B cell (primary cell): ENCODE data around the gene RALGAPA2. TPM values are rescaled to one million over a fixed set of nuclear protein-coding genes. Genes with fewer than 3 reads are reported as not detected.
A peak's percentile ranks its signal among the peaks of the same experiment; 100 is the strongest.

Experiments
- ATAC-seq: fragments of 200-7000 bp; cut with Tn5 transposase; one replicate; pipeline ENCODE4 v1.10.0; 2021; ENCODE audit warnings: low read depth, mild to moderate bottlenecking, moderate number of reproducible peaks, moderate library complexity
- CTCF ChIA-PET: fragments of 350-600 bp; sonication (Branson Sonifier 250); formaldehyde crosslinking; loops from one replicate; lab custom pipeline; 2021; ENCODE audit warnings: antibody characterized with exemption, inconsistent platforms; lab: Charles Lee
- POLR2A ChIA-PET: fragments of 350-600 bp; sonication (Branson Sonifier 250); formaldehyde crosslinking; loops from one replicate; lab custom pipeline; 2021; ENCODE audit warnings: antibody characterized with exemption; lab: Charles Lee
- DNase-seq: peaks from one replicate; pipeline ENCODE4 v3.0.0; 2013
- H2AFZ ChIP-seq: 2 replicates; pipeline ENCODE4 v1.6.1; 2012; ENCODE audit warnings: mild to moderate bottlenecking, low read depth, low read length; ENCODE audit not compliant: insufficient read depth, poor library complexity, severe bottlenecking
- H3K27ac ChIP-seq, 2 donors: 1 replicate in 1 of 2; 2 replicates in 1 of 2; pipeline ENCODE4 v1.5.1; 2012 to 2013; ENCODE audit warnings: low read length in 2 of 2, mild to moderate bottlenecking in 2 of 2, moderate library complexity in 1 of 2
- H3K27me3 ChIP-seq, 4 experiments: fragments of 200-600 bp in 1 of 4; sonication (generic) in 1 of 4; replicated peaks in 1 of 4; 1 replicate in 2 of 4; 2 replicates in 2 of 4; pipeline versions ENCODE4 v1.6.1 to v1.7.0; 2013 to 2016; ENCODE audit warnings: low read length in 3 of 4, mild to moderate bottlenecking in 2 of 4, mixed read lengths in 1 of 4, moderate library complexity in 1 of 4; ENCODE audit not compliant: insufficient read depth in 4 of 4, control insufficient read depth in 3 of 4; ENCODE audit errors: control extremely low read depth in 1 of 4
- H3K36me3 ChIP-seq, 2 experiments: replicated peaks in 1 of 2; 1 replicate in 1 of 2; 2 replicates in 1 of 2; pipeline versions ENCODE4 v1.6.1 to v1.7.1; 2013; ENCODE audit warnings: low read length in 1 of 2; ENCODE audit not compliant: insufficient read depth in 2 of 2, control insufficient read depth in 1 of 2; ENCODE audit errors: control extremely low read depth in 1 of 2, extremely low read depth in 1 of 2
- H3K4me1 ChIP-seq, 2 donors: fragments of 200-600 bp in 1 of 2; sonication (generic) in 1 of 2; 1 replicate in 1 of 2; 2 replicates in 1 of 2; pipeline versions ENCODE4 v1.5.1 to v1.6.1; 2013 to 2017; ENCODE audit warnings: low read length in 2 of 2; ENCODE audit not compliant: control insufficient read depth in 2 of 2, insufficient read depth in 2 of 2
- H3K4me2 ChIP-seq: replicated peaks from 2 replicates; pipeline ENCODE3; 2012; ENCODE audit warnings: mild to moderate bottlenecking, low read depth, low read length; ENCODE audit not compliant: poor library complexity, severe bottlenecking
- H3K4me3 ChIP-seq, 5 experiments: fragments of 200-600 bp in 1 of 5; sonication (generic) in 1 of 5; 1 replicate in 3 of 5; 2 replicates in 2 of 5; pipeline versions ENCODE4 v1.5.1 to v1.7.0; 2011 to 2016; ENCODE audit warnings: low read length in 4 of 5, mild to moderate bottlenecking in 4 of 5, low read depth in 2 of 5, control low read depth in 1 of 5, moderate library complexity in 1 of 5; ENCODE audit not compliant: insufficient read depth in 1 of 5; ENCODE audit errors: control extremely low read depth in 1 of 5, extremely low read depth in 1 of 5
- H3K79me2 ChIP-seq: fragments of 200-600 bp; sonication (generic); one replicate; pipeline ENCODE4 v1.6.0; 2016; ENCODE audit warnings: low read length; ENCODE audit not compliant: control insufficient read depth, insufficient read depth
- H3K9ac ChIP-seq: fragments of 200-600 bp; sonication (generic); 2 replicates; pipeline ENCODE4 v1.6.1; 2017; ENCODE audit warnings: mild to moderate bottlenecking, low read length, moderate library complexity
- H3K9me3 ChIP-seq, 3 donors: one replicate each; pipeline versions ENCODE4 v1.6.1 to v1.7.1; 2013; ENCODE audit warnings: low read length in 2 of 3; ENCODE audit not compliant: control insufficient read depth in 2 of 3, insufficient read depth in 1 of 3; ENCODE audit errors: control extremely low read depth in 1 of 3
- H4K20me1 ChIP-seq: 2 replicates; pipeline ENCODE4 v1.6.0; 2012; ENCODE audit warnings: mild to moderate bottlenecking, low read length; ENCODE audit not compliant: insufficient read depth, control insufficient read depth, poor library complexity, severe bottlenecking
- H3K27ac Mint-ChIP-seq: one replicate; pipeline ENCODE4 v1.8.0; 2021; ENCODE audit warnings: mixed read lengths
- H3K27me3 Mint-ChIP-seq: one replicate; pipeline ENCODE4 v1.8.0; 2021; ENCODE audit warnings: mixed read lengths
- H3K4me1 Mint-ChIP-seq: one replicate; pipeline ENCODE4 v1.8.0; 2021; ENCODE audit warnings: mixed read lengths
- H3K4me3 Mint-ChIP-seq: one replicate; pipeline ENCODE4 v1.8.0; 2021; ENCODE audit warnings: mixed read lengths
- H3K9me3 Mint-ChIP-seq: one replicate; pipeline ENCODE4 v1.8.0; 2022; ENCODE audit warnings: mixed read lengths; ENCODE audit not compliant: insufficient read depth
- CTCF ChIP-seq: fragments of 200-600 bp; IDR thresholded peaks from one replicate; pipeline ENCODE4 v1.8.0; 2022; ENCODE audit warnings: antibody characterized with exemption, mild to moderate bottlenecking
- EZH2 ChIP-seq: IDR thresholded peaks from 2 replicates; pipeline ENCODE4 v1.6.1; 2012; ENCODE audit warnings: borderline replicate concordance, low read depth, mild to moderate bottlenecking, moderate library complexity, low read length; ENCODE audit not compliant: insufficient read depth, poor library complexity, severe bottlenecking
- whole genome bisulfite sequencing: methylation state at CpG from one replicate; pipeline ENCODE4 v1.1.5; 2013; ENCODE audit warnings: missing lambda C conversion rate; ENCODE audit not compliant: insufficient coverage; 5-methylcytosine and 5-hydroxymethylcytosine counted together
- intact Hi-C: fragments of 100-400 bp; cut with micrococcal nuclease; formaldehyde crosslinking; loops from one replicate; pipeline ENCODE4 v1.10.0; 2022
- polyA plus RNA-seq: library from polyadenylated mRNA; depleted of rRNA; stranded (reverse); fragments of >200 nt; gene quantifications from 2 replicates; pipeline ENCODE4 v1.2.3, GENCODE V29; 2012
- total RNA-seq, 2 donors: library from RNA; stranded (reverse); fragments of 120-200 nt in 1 of 2; gene quantifications; 1 replicate in 1 of 2; 2 replicates in 1 of 2; pipeline versions ENCODE4 v1.2.3 to v1.2.4, GENCODE V29; 2013 to 2022

The RALGAPA2 gene
- total and polyA plus RNA-seq, 2 donors (not counting 1 experiment from before 2014, with no cell fraction given), result 6.4 to 33.1 TPM

DNA sequence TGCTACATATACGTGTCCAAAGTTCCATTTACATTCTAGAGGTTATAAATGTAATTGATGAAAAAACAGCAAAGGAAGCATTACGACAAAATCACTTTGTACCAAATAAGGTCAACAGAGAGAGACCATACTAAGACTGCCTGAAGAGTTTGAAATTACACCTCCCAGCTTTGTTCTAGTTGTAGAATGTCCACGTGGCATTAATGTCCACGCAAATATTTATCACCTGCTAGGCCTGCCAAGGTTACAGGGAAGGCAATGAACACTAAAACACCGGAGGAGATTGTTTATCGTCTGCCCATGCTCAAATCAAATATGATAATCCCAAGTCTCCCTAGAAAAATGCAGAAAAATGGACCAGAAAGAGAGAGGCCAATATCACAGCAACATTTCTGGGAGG, 6.2 kb downstream of the RALGAPA2 start:
- peaks cover 72% of the 10 kb centered on the region for H3K79me2 ChIP-seq
- TF ChIP-seq CTCF (no peak), EZH2 (no peak)
- H3K4me1 Mint-ChIP-seq, result peaks cover 33% of the 10 kb centered on the region
- ChIA-PET CTCF (no interaction called here), POLR2A (no interaction called here)
- H3K9ac ChIP-seq, result no peak overlapping the region
- no peak overlapping the region for H3K4me3 Mint-ChIP-seq
- peaks cover 0 to 2% of the 10 kb centered on the region in 2 experiments for H3K36me3 ChIP-seq
- ATAC-seq (no peak), DNase-seq (no peak)
- H3K27me3 ChIP-seq, result no peaks in the 10 kb centered on the region
- no peaks in the 10 kb centered on the region for H3K9me3 ChIP-seq
- 92% methylated on average over 2 of the region's 6 CpGs for WGBS
- H4K20me1 ChIP-seq, result peaks cover 9% of the 10 kb centered on the region
- no peaks in the 10 kb centered on the region for H3K27me3 Mint-ChIP-seq
- H3K4me2 ChIP-seq, result no peak overlapping the region
- no peak overlapping the region for H2AFZ ChIP-seq
- H3K4me1 ChIP-seq, result peaks cover 7 to 11% of the 10 kb centered on the region in 2 donors
- no peak overlapping the region for H3K27ac ChIP-seq
- H3K27ac Mint-ChIP-seq, result no peak overlapping the region
- H3K4me3 ChIP-seq, result no peak overlapping the region
- intact Hi-C loops, result no loop called here
- no peaks in the 10 kb centered on the region for H3K9me3 Mint-ChIP-seq

- intact Hi-C loops, result no loop called here
- DNase-seq, result no peak
- no peak overlapping the region for H3K4me3 ChIP-seq
- Mint-ChIP-seq H3K9me3 (no peaks in the 10 kb centered on the region), H3K4me3 (no peak overlapping the region), H3K27me3 (no peaks in the 10 kb centered on the region), H3K27ac (peak overlapping the region; percentile 7), H3K4me1 (peaks cover 18% of the 10 kb centered on the region)
- no peak for ATAC-seq
- 90% methylated on average over 5 of the region's 7 CpGs for WGBS
- peaks cover 26% of the 10 kb centered on the region for H4K20me1 ChIP-seq
- CTCF ChIA-PET, result no interaction called here
- peaks cover 0 to 2% of the 10 kb centered on the region in 2 experiments for H3K36me3 ChIP-seq
- no peak for TF ChIP-seq CTCF
- no peak for TF ChIP-seq EZH2
- no peaks in the 10 kb centered on the region for H3K9me3 ChIP-seq
- no peak overlapping the region for H3K27ac ChIP-seq
- H3K4me1 ChIP-seq, result no peaks in the 10 kb centered on the region
- H3K79me2 ChIP-seq, result peaks cover 77% of the 10 kb centered on the region
- no peaks in the 10 kb centered on the region for H3K27me3 ChIP-seq
- H3K4me2 ChIP-seq, result no peak overlapping the region
- H2AFZ ChIP-seq, result no peak overlapping the region
- no peak overlapping the region for H3K9ac ChIP-seq
- POLR2A ChIA-PET, result no interaction called here
Measured at GRCh38 chr20:20702330-20703245, 9.9 kb downstream of the RALGAPA2 start.
